Liver (tissue), 9 donors: Measurements from ENCODE around the gene SMYD3. TPM values are rescaled to one million over a fixed set of nuclear protein-coding genes. Genes with fewer than 3 reads are reported as not detected.

ENCODE experiments used
- DNase-seq: peaks from one replicate; pipeline ENCODE4 v3.0.0-alpha.2; 2017; ENCODE audit warnings: low spot score
- H3K27ac ChIP-seq, 2 donors: one replicate each; pipeline ENCODE4 v1.7.0; 2013; ENCODE audit warnings: inconsistent platforms in 2 of 2, low read length in 2 of 2, control low read depth in 1 of 2, low read depth in 1 of 2, mild to moderate bottlenecking in 1 of 2
- H3K27me3 ChIP-seq, 4 donors: one replicate each; pipeline versions ENCODE4 v1.6.1 to v1.7.0; 2013; ENCODE audit warnings: low read length in 3 of 4, inconsistent platforms in 1 of 4, mild to moderate bottlenecking in 1 of 4, moderate library complexity in 1 of 4; ENCODE audit not compliant: control insufficient read depth in 4 of 4, insufficient read depth in 4 of 4
- H3K36me3 ChIP-seq, 4 donors: one replicate each; pipeline versions ENCODE4 v1.6.1 to v1.7.0; 2013; ENCODE audit warnings: low read length in 3 of 4, mild to moderate bottlenecking in 3 of 4, low read depth in 1 of 4, moderate library complexity in 1 of 4; ENCODE audit not compliant: control insufficient read depth in 4 of 4, insufficient read depth in 3 of 4
- H3K4me1 ChIP-seq, 4 donors: one replicate each; pipeline versions ENCODE4 v1.6.1 to v1.7.0; 2013; ENCODE audit warnings: low read length in 3 of 4, mild to moderate bottlenecking in 3 of 4, moderate library complexity in 1 of 4; ENCODE audit not compliant: control insufficient read depth in 4 of 4, insufficient read depth in 4 of 4
- H3K4me3 ChIP-seq, 3 donors: one replicate each; pipeline versions ENCODE4 v1.6.1 to v1.7.0; 2013; ENCODE audit warnings: low read length in 3 of 3, control low read depth in 1 of 3, low read depth in 1 of 3, mild to moderate bottlenecking in 1 of 3
- H3K9ac ChIP-seq, 2 donors: one replicate each; pipeline ENCODE4 v1.7.0; 2013; ENCODE audit warnings: low read length in 2 of 2, mild to moderate bottlenecking in 2 of 2, moderate library complexity in 2 of 2, control low read depth in 1 of 2, low read depth in 1 of 2
- H3K9me3 ChIP-seq, 4 donors: one replicate each; pipeline versions ENCODE4 v1.6.1 to v1.7.0; 2013; ENCODE audit warnings: low read length in 3 of 4; ENCODE audit not compliant: control insufficient read depth in 4 of 4
- ATF3 ChIP-seq: IDR thresholded peaks from 2 replicates; pipeline ENCODE4 v1.6.1; 2016; ENCODE audit warnings: antibody characterized with exemption
- CTCF ChIP-seq: fragments of 150-350 bp; IDR thresholded peaks from 2 replicates; pipeline ENCODE4 v1.5.1; 2017; ENCODE audit warnings: improper control_type of control experiment, low read depth, low read length; ENCODE audit not compliant: missing input control
- FOXA1 ChIP-seq: IDR thresholded peaks from 2 replicates; pipeline ENCODE4 v1.6.1; 2016; ENCODE audit warnings: antibody characterized with exemption
- FOXA2 ChIP-seq: IDR thresholded peaks from 2 replicates; pipeline ENCODE4 v1.6.1; 2016; ENCODE audit warnings: antibody characterized with exemption
- GABPA ChIP-seq, 2 donors: IDR thresholded peaks in 1 of 2; conservative IDR thresholded peaks in 1 of 2; 2 replicates each; pipeline ENCODE4 v1.6.1; 2016; ENCODE audit warnings: antibody characterized with exemption in 2 of 2, mild to moderate bottlenecking in 1 of 2, moderate library complexity in 1 of 2
- HNF4A ChIP-seq, 2 donors: conservative IDR thresholded peaks; 2 replicates each; pipeline ENCODE4 v1.6.1; 2016; ENCODE audit warnings: antibody characterized with exemption in 2 of 2, mild to moderate bottlenecking in 2 of 2
- HNF4G ChIP-seq: IDR thresholded peaks from 2 replicates; pipeline ENCODE4 v1.6.1; 2016; ENCODE audit warnings: antibody characterized with exemption
- JUND ChIP-seq, 2 donors: IDR thresholded peaks; 2 replicates each; pipeline ENCODE4 v1.6.1; 2016; ENCODE audit warnings: antibody characterized with exemption in 2 of 2
- MAX ChIP-seq: IDR thresholded peaks from 2 replicates; pipeline ENCODE4 v1.6.1; 2016; ENCODE audit warnings: antibody characterized with exemption
- NR2F2 ChIP-seq: IDR thresholded peaks from 2 replicates; pipeline ENCODE4 v1.6.1; 2016; ENCODE audit warnings: antibody characterized with exemption
- RAD21 ChIP-seq, 2 donors: IDR thresholded peaks; 2 replicates each; pipeline ENCODE4 v1.6.1; 2016; ENCODE audit warnings: antibody characterized with exemption in 2 of 2, mild to moderate bottlenecking in 2 of 2
- REST ChIP-seq: IDR thresholded peaks from 2 replicates; pipeline ENCODE4 v1.6.1; 2016; ENCODE audit warnings: antibody characterized with exemption, mild to moderate bottlenecking
- SP1 ChIP-seq: IDR thresholded peaks from 2 replicates; pipeline ENCODE4 v1.6.1; 2018; ENCODE audit warnings: antibody characterized with exemption, mild to moderate bottlenecking
- TAF1 ChIP-seq: conservative IDR thresholded peaks from 2 replicates; pipeline ENCODE4 v1.6.1; 2016; ENCODE audit warnings: antibody characterized with exemption, mild to moderate bottlenecking
- YY1 ChIP-seq: IDR thresholded peaks from 2 replicates; pipeline ENCODE4 v1.6.1; 2016; ENCODE audit warnings: antibody characterized with exemption, mild to moderate bottlenecking
- ZBTB33 ChIP-seq: IDR thresholded peaks from 2 replicates; pipeline ENCODE4 v1.6.1; 2016; ENCODE audit warnings: antibody characterized with exemption
- WGBS: extraction: QIAGEN DNeasy Blood & Tissue Kit; methylation state at CpG from one replicate; pipeline ENCODE4 v1.1.7; 2013; 5-methylcytosine and 5-hydroxymethylcytosine counted together
- polyA plus RNA-seq, 2 donors: library from polyadenylated mRNA; stranded (reverse) in 1 of 2; unstranded in 1 of 2; fragments of 200-250 nt in 1 of 2; fragments of >200 nt in 1 of 2; fragmentation: Nextera tagmentation in 1 of 2; extraction: Ambion mirVana in 1 of 2; gene quantifications; one replicate each; pipeline versions ENCODE4 v1.2.1 to v1.2.3, GENCODE V29; 2013 to 2015
- total RNA-seq, 2 donors: library from RNA; depleted of rRNA; stranded (reverse); fragments of >200 nt; gene quantifications; one replicate each; pipeline ENCODE4 v1.2.3, GENCODE V29; 2014
- donor health status: healthy.
- donor health status: healthy.
- donor health status: healthy.
- donor health status: healthy.
- donor health status: healthy.

Gene SMYD3
- total and polyA plus RNA-seq, 4 donors: 3.1 to 9.1 (median 8.0) TPM

GRCh38 chr1:246002725-246003441 lies 504.2 kb downstream of the SMYD3 start:
- Histone ChIP-seq H3K9me3 (no peaks in the 10 kb centered on the region), H3K9ac (no peak overlapping the region), H3K27ac (no peak overlapping the region), H3K36me3 (no peaks in the 10 kb centered on the region), H3K4me1 (no peaks in the 10 kb centered on the region), H3K4me3 (no peak overlapping the region), H3K27me3 (no peaks in the 10 kb centered on the region)
- peak; percentile 82 for DNase-seq
- 76% methylated on average over 23 of the region's 23 CpGs for WGBS
- TF ChIP-seq CTCF: peak; percentile 85
- TF ChIP-seq YY1: no peak
- TF ChIP-seq RAD21 (IDR thresholded peaks at IDR 0.05): peak; percentile 97 to 98
- no peak for TF ChIP-seq MAX

- Histone ChIP-seq H3K9ac (no peak overlapping the region), H3K9me3 (no peaks in the 10 kb centered on the region), H3K27me3 (no peaks in the 10 kb centered on the region), H3K36me3 (no peaks in the 10 kb centered on the region), H3K4me1 (no peaks in the 10 kb centered on the region), H3K4me3 (no peak overlapping the region), H3K27ac (no peak overlapping the region)
- no peak for TF ChIP-seq ZBTB33
- no peak for TF ChIP-seq SP1
- no peak for TF ChIP-seq ATF3
- TF ChIP-seq REST: no peak
- no peak for TF ChIP-seq FOXA1
- TF ChIP-seq JUND (IDR thresholded peaks at IDR 0.05): no peak
- no peak for TF ChIP-seq GABPA (IDR thresholded peaks at IDR 0.05 in 1 of 2, conservative IDR thresholded peaks at IDR 0.05 in 1 of 2)
- TF ChIP-seq NR2F2: no peak
- TF ChIP-seq CTCF: no peak
- TF ChIP-seq HNF4A (conservative IDR thresholded peaks at IDR 0.05): no peak
- no peak for TF ChIP-seq TAF1
- no peak for TF ChIP-seq HNF4G
- no peak for TF ChIP-seq YY1
- TF ChIP-seq MAX: no peak
- TF ChIP-seq FOXA2: no peak
- no peak for DNase-seq
- WGBS: 82% methylated on average over 9 of the region's 9 CpGs
Observed at GRCh38 chr1:246001837-246002230, 505.2 kb downstream of the SMYD3 start.
